NCI-H1694 (cell line): ENCODE data around the gene CACNA1G.

Experiments used
- DNase-seq: peaks from one replicate; lab custom pipeline; 2025; lab: John Stamatoyannopoulos, UW

CACNA1G gene

GRCh38 chr17:50568659-50569058 is 8.1 kb downstream of the CACNA1G start:
- no peak for DNase-seq

- no peak for DNase-seq
Observed at GRCh38 chr17:50569592-50569991, 9.1 kb downstream of the CACNA1G start.

GRCh38 chr17:50570032-50570431 is 9.5 kb downstream of the CACNA1G start:
- DNase-seq: no peak

- DNase-seq: no peak
Observed at GRCh38 chr17:50570528-50570927, 10.0 kb downstream of the CACNA1G start.

- DNase-seq: no peak
Observed at GRCh38 chr17:50571681-50572080, 11.2 kb downstream of the CACNA1G start.

GRCh38 chr17:50572541-50572940 is 12.0 kb downstream of the CACNA1G start:
- DNase-seq: no peak

- no peak for DNase-seq
Observed at GRCh38 chr17:50573866-50574611, 13.5 kb downstream of the CACNA1G start.

GRCh38 chr17:50575581-50576210 is 15.2 kb downstream of the CACNA1G start:
- DNase-seq: no peak

- DNase-seq: no peak
Observed at GRCh38 chr17:50576864-50577263, 16.3 kb downstream of the CACNA1G start.

GRCh38 chr17:50577451-50577954 is 17.0 kb downstream of the CACNA1G start:
- DNase-seq: no peak

GRCh38 chr17:50578173-50578572 is 17.7 kb downstream of the CACNA1G start:
- no peak for DNase-seq

GRCh38 chr17:50579399-50579798 is 18.9 kb downstream of the CACNA1G start:
- DNase-seq: no peak

- no peak for DNase-seq
Observed at GRCh38 chr17:50580646-50581045, 20.1 kb downstream of the CACNA1G start.

GRCh38 chr17:50581316-50581715 is 20.8 kb downstream of the CACNA1G start:
- DNase-seq: no peak

- DNase-seq: no peak
Observed at GRCh38 chr17:50582741-50583140, 22.2 kb downstream of the CACNA1G start.

GRCh38 chr17:50583641-50584040 is 23.1 kb downstream of the CACNA1G start:
- no peak for DNase-seq

- no peak for DNase-seq
Observed at GRCh38 chr17:50584116-50584515, 23.6 kb downstream of the CACNA1G start.

GRCh38 chr17:50584749-50585148 is 24.2 kb downstream of the CACNA1G start:
- no peak for DNase-seq

- DNase-seq: no peak
Observed at GRCh38 chr17:50585346-50585745, 24.8 kb downstream of the CACNA1G start.

GRCh38 chr17:50585891-50586290 is 25.4 kb downstream of the CACNA1G start:
- DNase-seq: no peak

GRCh38 chr17:50586421-50587247 is 26.1 kb downstream of the CACNA1G start:
- no peak for DNase-seq

- no peak for DNase-seq
Observed at GRCh38 chr17:50587571-50587970, 27.1 kb downstream of the CACNA1G start.
